ENCODE results near the gene PRSS8.
"Not testable (repeated sequence)": the region's sequence is repeated elsewhere in the genome, so short reads cannot be mapped to it uniquely, and the experiment has no call there.

Gene PRSS8

GRCh38 chr16:31108035-31108793 is 27.3 kb downstream of the PRSS8 start, which contains the start of gene BCKDK:
TSS of gene BCKDK (plus strand) at chr16:31108386. CDS start at chr16:31109224, 838 bp downstream.
- peak; percentile 89 for FAIRE-seq

DNA sequence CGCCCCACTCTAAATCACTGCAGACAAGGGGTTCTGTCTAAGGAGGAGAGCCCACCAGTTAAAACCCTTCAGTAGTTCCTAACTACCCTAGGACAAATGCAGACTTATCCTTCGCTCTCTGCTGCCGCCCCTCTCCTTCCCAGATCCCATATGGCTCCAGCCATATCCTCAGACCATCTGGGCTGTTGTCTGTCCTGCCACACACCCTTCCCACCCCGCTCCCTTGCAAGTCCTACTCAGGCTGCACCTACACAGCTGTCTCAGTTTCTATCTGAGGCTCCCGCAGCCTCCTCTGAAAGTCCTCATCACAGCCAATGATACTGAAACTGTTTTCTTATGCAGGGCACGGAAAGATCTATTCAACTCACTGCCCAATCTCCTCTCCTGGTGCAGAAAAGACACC is 28.1 kb downstream of the PRSS8 start:
- FAIRE-seq: peak; percentile 76
- DNase-seq (ENCODE audit: extremely low spot score, insufficient read length, low read depth): no peak

More at GRCh38 chr16:31108035-31108793, 27.3 kb downstream of the PRSS8 start, which contains the start of gene BCKDK:
- peak; percentile 71 for DNase-seq (ENCODE audit: extremely low spot score, insufficient read length, low read depth)

GRCh38 chr16:31106509-31107464 is 28.7 kb downstream of the PRSS8 start:
- DNase-seq (ENCODE audit: extremely low spot score, insufficient read length, low read depth): no peak
- FAIRE-seq: no peak

DNA sequence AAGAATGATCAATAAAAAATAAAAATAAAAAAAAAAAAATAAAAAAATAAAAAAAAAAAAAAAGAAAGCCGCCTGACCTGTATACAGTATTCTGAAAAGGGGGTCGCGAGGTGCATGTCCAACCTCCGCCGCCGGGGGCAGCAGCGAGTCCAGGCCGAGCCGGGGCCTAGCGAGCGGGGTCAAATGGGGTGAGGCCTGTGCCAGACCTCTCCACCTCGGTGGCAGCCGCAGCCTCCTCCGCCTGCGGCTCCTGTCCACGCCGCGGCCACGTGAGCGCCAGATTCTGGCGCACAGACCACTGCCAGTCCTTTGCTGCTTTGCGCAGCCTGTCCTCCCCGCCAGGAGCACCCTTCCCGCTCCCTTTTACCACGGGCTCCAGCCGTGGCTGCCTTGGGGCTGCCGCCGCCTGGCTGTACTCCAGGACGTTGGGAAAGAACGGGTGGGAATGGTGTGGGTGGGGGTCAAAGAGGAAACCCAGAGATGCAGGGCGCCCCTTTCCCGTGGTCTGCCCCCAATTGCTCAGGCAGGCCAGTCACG is 29.8 kb downstream of the PRSS8 start:
- FAIRE-seq (peak; percentile 70), DNase-seq (ENCODE audit: extremely low spot score, insufficient read length, low read depth) (peak; percentile 64)

GRCh38 chr16:31100876-31101641 is 34.5 kb downstream of the PRSS8 start:
- FAIRE-seq: not testable (repeated sequence)

GRCh38 chr16:31099860-31100638 is 35.5 kb downstream of the PRSS8 start:
- DNase-seq (ENCODE audit: extremely low spot score, insufficient read length, low read depth) (no peak), FAIRE-seq (no peak)

More at GRCh38 chr16:31100876-31101641, 34.5 kb downstream of the PRSS8 start:
- DNase-seq (ENCODE audit: extremely low spot score, insufficient read length, low read depth): not testable (repeated sequence)

GRCh38 chr16:31094424-31095120 is 41.0 kb downstream of the PRSS8 start, which contains the start of gene VKORC1:
TSS of gene VKORC1 (minus strand) at chr16:31094797. CDS start at chr16:31094729, 68 bp downstream.
- FAIRE-seq (peak; percentile 92), DNase-seq (ENCODE audit: extremely low spot score, insufficient read length, low read depth) (peak; percentile 78)

- DNase-seq (ENCODE audit: extremely low spot score, insufficient read length, low read depth): no peak
- no peak for FAIRE-seq
These were observed 41.5 kb downstream of the PRSS8 start for GRCh38 chr16:31094088-31094423.

DNA sequence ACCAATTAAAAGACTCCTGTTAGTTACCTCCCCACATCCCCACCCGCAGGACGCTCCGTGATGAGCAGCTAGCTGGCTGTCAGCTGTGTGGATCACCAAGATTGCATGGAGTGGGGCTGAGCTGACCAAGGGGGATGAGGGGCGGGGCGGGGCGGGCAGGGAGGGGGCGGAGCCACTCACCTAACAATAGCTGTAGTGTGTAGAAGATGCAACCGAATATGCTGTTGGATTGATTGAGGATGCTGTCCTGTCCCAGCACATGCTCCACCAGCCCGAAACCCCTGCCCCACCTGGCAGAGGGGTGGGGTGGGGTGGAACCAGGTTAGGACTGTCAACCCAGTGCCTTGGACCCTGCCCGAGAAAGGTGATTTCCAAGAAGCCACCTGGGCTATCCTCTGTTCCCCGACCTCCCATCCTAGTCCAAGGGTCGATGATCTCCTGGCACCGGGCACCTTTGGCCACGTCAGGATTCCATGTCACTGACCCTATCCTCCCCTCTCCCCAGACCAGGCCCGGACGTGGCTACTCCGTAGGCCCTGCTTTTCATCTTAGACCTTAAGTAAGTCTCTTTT is 42.3 kb downstream of the PRSS8 start:
- DNase-seq (ENCODE audit: extremely low spot score, insufficient read length, low read depth) (no peak), FAIRE-seq (no peak)

DNA sequence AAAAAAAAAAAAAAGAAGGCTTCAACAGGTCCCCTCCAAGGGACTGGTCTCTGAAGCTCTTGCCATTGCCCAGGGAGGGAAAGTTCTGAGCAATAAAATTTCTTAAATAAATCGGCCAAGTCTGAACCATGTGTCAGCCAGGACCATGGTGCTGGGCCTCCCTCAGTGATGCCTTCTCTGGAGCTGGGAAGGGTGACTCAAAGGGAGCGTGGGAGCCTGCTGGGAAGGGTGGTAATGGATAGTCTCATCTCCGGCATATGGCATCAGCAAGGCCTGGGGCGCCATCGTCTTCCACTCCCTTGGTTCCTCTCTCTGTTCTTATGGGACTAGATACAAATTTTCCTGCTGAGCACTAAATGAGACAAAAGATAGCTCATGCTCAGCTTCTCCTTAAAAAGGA is 43.2 kb downstream of the PRSS8 start:
- FAIRE-seq (no peak), DNase-seq (ENCODE audit: extremely low spot score, insufficient read length, low read depth) (no peak)

DNA sequence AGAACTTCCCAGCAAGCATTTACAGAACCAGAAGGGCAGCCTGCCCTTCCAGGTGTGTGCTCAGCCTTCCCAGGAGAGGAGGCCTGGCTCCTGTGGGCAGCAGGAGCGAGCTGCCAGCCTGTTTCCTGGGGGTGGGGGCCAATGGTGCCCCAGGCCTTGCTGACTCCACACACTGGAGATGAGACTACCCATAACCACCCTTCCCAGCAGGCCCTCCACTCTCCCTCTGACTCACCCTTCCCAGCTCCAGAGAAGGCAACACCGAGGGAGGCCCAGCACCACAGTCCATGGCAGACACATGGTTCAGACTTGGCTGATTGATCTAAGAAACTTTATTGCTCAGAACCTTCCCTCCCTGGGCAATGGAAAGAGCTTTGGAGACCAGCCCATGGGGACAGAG is 45.0 kb downstream of the PRSS8 start:
- DNase-seq (ENCODE audit: extremely low spot score, insufficient read length, low read depth) (no peak), FAIRE-seq (no peak)

DNA sequence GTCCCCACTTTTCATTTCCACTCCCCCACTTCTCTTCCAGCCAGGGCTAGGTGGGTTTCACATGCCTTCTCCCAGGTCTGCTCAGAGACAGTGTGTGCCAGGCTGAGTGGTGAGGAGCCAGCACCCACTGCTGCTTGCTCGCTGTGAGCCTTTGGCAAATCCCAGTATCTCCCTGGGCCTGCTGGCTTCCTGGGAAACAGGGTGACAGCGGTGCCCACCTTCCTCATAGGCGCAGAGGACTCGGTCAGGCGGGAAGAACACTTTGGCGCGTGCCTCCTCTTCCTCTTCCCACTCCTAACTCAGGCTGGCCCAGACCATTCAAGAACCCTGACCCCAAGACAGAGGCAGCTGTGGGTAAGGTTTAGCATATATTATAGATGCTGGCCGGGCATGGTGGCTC is 46.3 kb downstream of the PRSS8 start:
- DNase-seq (ENCODE audit: extremely low spot score, insufficient read length, low read depth): no peak
- no peak for FAIRE-seq

DNA sequence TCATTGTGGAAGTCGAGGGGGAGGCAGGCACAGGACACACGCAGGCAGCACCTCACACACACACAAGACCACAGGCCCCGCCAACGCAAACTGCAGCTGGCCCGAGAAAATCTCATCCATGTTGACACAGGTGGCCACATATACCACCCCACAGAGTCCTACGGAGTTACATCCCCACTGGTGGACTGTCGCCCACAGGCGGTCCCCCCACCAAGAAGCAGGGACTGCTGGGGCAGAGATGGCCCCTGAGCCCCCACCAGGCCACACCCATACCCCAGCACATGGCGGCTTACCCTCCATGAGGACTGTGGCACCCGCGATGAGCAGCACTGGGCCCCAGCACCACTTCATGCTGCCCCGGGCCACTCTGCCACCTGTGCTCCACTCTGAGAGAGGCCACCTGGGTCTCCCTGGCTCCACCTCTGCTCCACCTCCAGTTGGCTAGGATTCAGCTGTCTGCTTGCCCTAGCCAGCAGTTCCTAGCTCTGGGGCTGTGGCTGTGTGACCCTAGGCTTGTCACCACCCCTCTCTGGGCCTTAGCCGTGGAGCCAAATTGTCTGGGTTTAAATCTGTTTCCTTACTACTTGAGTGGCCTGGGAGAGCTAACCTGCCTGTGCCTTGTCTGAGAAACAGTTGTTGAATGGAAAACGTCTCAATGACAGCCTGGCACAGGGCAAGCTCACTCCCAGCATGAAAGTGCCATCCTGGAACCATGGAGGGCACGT is 46.9 kb downstream of the PRSS8 start, which contains the start of gene PRSS53:
Gene PRSS53, minus strand, starts transcription at position 485 of the 725 bp plus-strand sequence. Its CDS starts 134 bp downstream, at position 351.
- no peak for DNase-seq (ENCODE audit: extremely low spot score, insufficient read length, low read depth)
- no peak for FAIRE-seq

DNA sequence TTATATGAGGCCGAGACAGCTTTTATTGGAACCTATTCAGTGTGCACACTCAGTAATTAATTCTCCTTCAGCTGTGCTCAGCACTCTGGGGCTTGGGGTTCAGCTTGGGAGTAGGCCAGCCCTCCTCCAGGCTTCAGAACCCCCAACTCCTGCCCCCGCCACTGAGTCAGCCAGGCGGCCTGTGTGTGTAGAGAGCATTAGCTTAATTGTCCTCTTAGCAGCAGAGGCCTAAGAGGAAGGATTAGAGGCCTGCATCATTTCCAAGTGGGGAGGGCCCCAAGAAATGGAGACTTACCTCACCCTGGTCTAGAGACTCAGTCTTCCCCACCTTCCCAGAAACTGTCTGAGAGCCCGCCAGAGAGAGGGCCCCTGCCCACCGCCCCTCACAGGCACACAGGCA is 47.6 kb downstream of the PRSS8 start:
- no peak for DNase-seq (ENCODE audit: extremely low spot score, insufficient read length, low read depth)
- no peak for FAIRE-seq

- FAIRE-seq (no peak), DNase-seq (ENCODE audit: extremely low spot score, insufficient read length, low read depth) (no peak)
These were observed 48.0 kb downstream of the PRSS8 start for GRCh38 chr16:31087481-31087880.

DNA sequence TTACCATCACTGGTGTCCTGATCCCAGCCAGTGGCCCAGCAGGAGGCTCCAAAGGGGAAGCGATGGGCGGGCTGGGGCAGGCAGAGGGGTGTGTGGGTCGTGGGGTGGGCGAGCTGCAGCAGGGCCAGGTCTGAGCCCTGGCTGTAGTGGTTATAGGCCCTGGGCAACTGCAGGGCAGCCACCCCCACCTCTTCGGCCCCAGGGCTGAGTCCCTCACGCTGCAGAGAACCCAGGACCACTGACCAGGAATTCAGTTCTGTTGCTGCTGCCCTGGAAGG is 49.0 kb downstream of the PRSS8 start:
- DNase-seq (ENCODE audit: extremely low spot score, insufficient read length, low read depth): no peak

GRCh38 chr16:31085873-31086628 is 49.5 kb downstream of the PRSS8 start:
- no peak for FAIRE-seq
- DNase-seq (ENCODE audit: extremely low spot score, insufficient read length, low read depth): no peak

More for the DNA sequence above, 49.0 kb downstream of the PRSS8 start:
- no peak for FAIRE-seq
